HepG2 (cell line): Measurements from ENCODE around the gene KTN1.
A peak's percentile ranks its signal among the peaks of the same experiment; 100 is the strongest.

Source experiments
- CTCF ChIP-seq: sonication (generic); formaldehyde crosslinking; IDR thresholded peaks from 2 replicates; pipeline ENCODE4 v1.5.0; 2020; ENCODE audit warnings: mild to moderate bottlenecking, missing genetic modification reagents, moderate library complexity
- IRX3 ChIP-seq: sonication (generic); formaldehyde crosslinking; IDR thresholded peaks from 2 replicates; pipeline ENCODE4 v1.8.1; 2023; ENCODE audit warnings: mild to moderate bottlenecking, low read depth, missing genetic modification reagents, borderline replicate concordance
- MAX ChIP-seq: IDR thresholded peaks from 2 replicates; pipeline ENCODE4 v1.6.1; 2012; ENCODE audit warnings: inconsistent platforms
- MXI1 ChIP-seq: IDR thresholded peaks from 3 replicates; pipeline ENCODE4 v1.6.1; 2012; ENCODE audit warnings: low read depth, low read length, inconsistent platforms, borderline replicate concordance
- USF2 ChIP-seq, 2 experiments: sonication (generic) in 1 of 2; formaldehyde crosslinking in 1 of 2; IDR thresholded peaks; 2 replicates each; pipeline versions ENCODE4 v1.5.1 to v1.6.1; 2011 to 2020; ENCODE audit warnings: borderline replicate concordance in 1 of 2, low read depth in 1 of 2, low read length in 1 of 2, mild to moderate bottlenecking in 1 of 2, missing genetic modification reagents in 1 of 2, moderate library complexity in 1 of 2
- ZBTB33 ChIP-seq: sonication (generic); formaldehyde crosslinking; IDR thresholded peaks from 2 replicates; pipeline ENCODE4 v1.4.0; 2020; ENCODE audit warnings: missing genetic modification reagents
- ZNF768 ChIP-seq: sonication (generic); formaldehyde crosslinking; IDR thresholded peaks from 2 replicates; pipeline ENCODE4 v1.4.0; 2020; ENCODE audit warnings: missing genetic modification reagents

- no peak for TF ChIP-seq CTCF
- no peak for TF ChIP-seq MXI1
- TF ChIP-seq ZBTB33, result peak; percentile 44; the same call in 1 of the 2 replicates
- no peak for TF ChIP-seq IRX3 (CRISPR knock-in tag)
- TF ChIP-seq MAX, result no peak
- no peak for TF ChIP-seq ZNF768 (CRISPR knock-in tag)
- no peak for TF ChIP-seq USF2 (IDR thresholded peaks at IDR 0.05; ENCODE audit: low read depth, low read length)
- TF ChIP-seq USF2 (CRISPR knock-in tag; IDR thresholded peaks at IDR 0.05; ENCODE audit: borderline replicate concordance), result no peak
Observed at GRCh38 chr14:55574988-55575387, 5.0 kb upstream of the KTN1 start.
